Type B pancreatic cell (in vitro differentiated cells): ENCODE data around the gene KLF7. TPM values are rescaled to one million over a fixed set of nuclear protein-coding genes. Genes with fewer than 3 reads are reported as not detected.

Source experiments
- DNase-seq: peaks from one replicate; pipeline ENCODE4 v3.0.0; 2021; ENCODE audit warnings: mixed read lengths; ENCODE audit not compliant: unreplicated experiment; ENCODE audit errors: extremely low spot score
- H3K27ac Mint-ChIP-seq: 2 replicates; pipeline ENCODE4 v1.8.0; 2021; ENCODE audit warnings: mild to moderate bottlenecking, mixed read lengths
- H3K27me3 Mint-ChIP-seq: 2 replicates; pipeline ENCODE4 v1.8.0; 2021; ENCODE audit warnings: mixed read lengths
- H3K36me3 Mint-ChIP-seq: 2 replicates; pipeline ENCODE4 v1.8.0; 2021; ENCODE audit warnings: mixed read lengths
- H3K4me1 Mint-ChIP-seq: one replicate; pipeline ENCODE4 v1.8.0; 2021; ENCODE audit warnings: mixed read lengths; ENCODE audit not compliant: unreplicated experiment
- H3K4me3 Mint-ChIP-seq: 2 replicates; pipeline ENCODE4 v1.8.0; 2021; ENCODE audit warnings: mild to moderate bottlenecking, mixed read lengths
- H3K9me3 Mint-ChIP-seq: 2 replicates; pipeline ENCODE4 v1.8.0; 2021; ENCODE audit warnings: mixed read lengths
- CTCF ChIP-seq: fragments of 200-600 bp; sonication (generic); conservative IDR thresholded peaks from 2 replicates; pipeline ENCODE4 v1.5.0; 2021; ENCODE audit warnings: antibody characterized with exemption, mild to moderate bottlenecking
- total RNA-seq: library from RNA; stranded (reverse); gene quantifications from 2 replicates; pipeline ENCODE4 v1.2.1, GENCODE V29; 2021; ENCODE audit warnings: low replicate concordance

Gene KLF7
- total RNA-seq, 1 donor from 2014 or later = 20.3 TPM

GRCh38 chr2:207167099-207167923, 1.6 kb upstream of the KLF7 start:
- peak overlapping the region; percentile 99 for H3K4me3 Mint-ChIP-seq
- peaks cover 7% of the 10 kb centered on the region for H3K9me3 Mint-ChIP-seq
- peak overlapping the region; percentile 98 for H3K27ac Mint-ChIP-seq
- no peaks in the 10 kb centered on the region for H3K36me3 Mint-ChIP-seq
- no peak for DNase-seq
- H3K27me3 Mint-ChIP-seq = no peaks in the 10 kb centered on the region
- TF ChIP-seq CTCF = no peak
- peaks cover 20% of the 10 kb centered on the region for H3K4me1 Mint-ChIP-seq

DNA sequence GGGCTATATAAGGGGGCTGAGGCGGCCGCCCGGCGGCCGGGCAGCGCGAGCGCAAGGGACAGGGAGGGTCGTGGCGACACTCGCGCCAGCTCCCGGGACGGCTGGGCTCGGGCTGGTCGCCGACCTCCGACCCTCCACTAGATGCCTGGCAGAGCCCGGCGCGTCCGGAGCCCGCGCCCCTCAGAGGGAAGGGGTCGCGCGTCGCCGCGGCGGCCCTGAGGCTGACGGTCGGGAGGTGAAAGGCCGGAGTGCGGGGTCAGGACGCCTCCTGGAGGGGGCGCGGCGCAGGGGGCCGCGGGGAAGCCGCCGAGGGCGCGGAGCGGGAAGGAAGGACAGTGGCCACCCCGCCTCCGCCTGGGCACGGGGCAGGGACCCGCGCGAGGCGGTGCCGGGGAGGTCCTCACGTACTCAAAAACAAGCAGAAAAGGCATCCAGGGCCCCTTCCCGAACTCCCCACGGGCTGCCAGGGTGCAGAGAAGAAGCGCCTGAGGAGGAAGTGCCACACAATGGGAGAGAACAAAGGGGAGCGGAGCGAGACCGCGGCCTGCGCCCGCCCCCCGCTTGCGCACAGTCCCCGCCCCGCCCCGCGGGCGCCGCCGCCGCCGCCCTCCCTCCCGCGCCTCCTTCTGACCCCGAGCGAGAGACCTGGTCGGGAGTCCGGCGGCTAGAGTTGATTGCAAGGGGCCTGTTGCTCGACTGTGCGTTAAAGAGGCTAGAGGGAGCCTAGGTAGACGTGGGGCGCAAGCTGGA, 776 bp upstream of the KLF7 start:
- peak overlapping the region; percentile 98 for H3K27ac Mint-ChIP-seq
- no peaks in the 10 kb centered on the region for H3K27me3 Mint-ChIP-seq
- TF ChIP-seq CTCF = peak; percentile 58
- H3K4me3 Mint-ChIP-seq = peak overlapping the region; percentile 99
- DNase-seq = peak; percentile 83
- no peaks in the 10 kb centered on the region for H3K36me3 Mint-ChIP-seq
- peaks cover 7% of the 10 kb centered on the region for H3K9me3 Mint-ChIP-seq
- H3K4me1 Mint-ChIP-seq = peaks cover 27% of the 10 kb centered on the region

DNA sequence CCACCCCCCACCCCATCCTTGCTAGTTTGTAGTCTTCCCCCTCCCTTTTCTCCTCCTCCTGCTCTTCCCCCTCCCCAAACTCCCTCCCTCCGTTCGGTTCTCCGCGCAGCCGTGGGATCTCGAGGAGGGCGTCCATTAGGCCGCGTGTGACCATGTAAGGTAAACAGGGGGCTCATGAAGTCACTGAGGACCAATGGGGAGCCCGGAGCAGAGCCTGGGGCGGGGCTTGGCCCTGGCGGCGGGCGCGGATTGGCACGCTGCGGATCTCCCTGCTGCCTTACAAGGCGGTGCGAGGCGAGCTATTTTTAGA, 246 bp upstream of the KLF7 start:
- Mint-ChIP-seq H3K27me3 (no peaks in the 10 kb centered on the region), H3K27ac (peak overlapping the region; percentile 98), H3K4me3 (peak overlapping the region; percentile 99), H3K9me3 (peaks cover 7% of the 10 kb centered on the region), H3K36me3 (no peaks in the 10 kb centered on the region), H3K4me1 (peaks cover 32% of the 10 kb centered on the region)
- TF ChIP-seq CTCF = no peak
- peak; percentile 99 for DNase-seq

- Mint-ChIP-seq H3K36me3 (no peaks in the 10 kb centered on the region), H3K4me1 (peaks cover 39% of the 10 kb centered on the region), H3K4me3 (peak overlapping the region; percentile 99), H3K27ac (peak overlapping the region; percentile 98), H3K27me3 (no peaks in the 10 kb centered on the region), H3K9me3 (no peaks in the 10 kb centered on the region)
- no peak for DNase-seq
- TF ChIP-seq CTCF = no peak
Measured at GRCh38 chr2:207164006-207164831, 1.5 kb downstream of the KLF7 start.

- no peaks in the 10 kb centered on the region for H3K36me3 Mint-ChIP-seq
- DNase-seq = no peak
- peaks cover 39% of the 10 kb centered on the region for H3K4me1 Mint-ChIP-seq
- H3K27ac Mint-ChIP-seq = peak overlapping the region; percentile 98
- no peaks in the 10 kb centered on the region for H3K9me3 Mint-ChIP-seq
- peak overlapping the region; percentile 99 for H3K4me3 Mint-ChIP-seq
- TF ChIP-seq CTCF = no peak
- H3K27me3 Mint-ChIP-seq = no peaks in the 10 kb centered on the region
Measured at GRCh38 chr2:207163756-207164005, 2.1 kb downstream of the KLF7 start.
